Brain microvascular endothelial cell (primary cell): ENCODE data around the gene SOCS7.

Experiments used
- DNase-seq: peaks from one replicate; pipeline ENCODE4 v3.0.0-alpha.2; 2020
- H3K27ac ChIP-seq: fragments of 250-450 bp; sonication (Bioruptor Pico); 2 replicates; pipeline ENCODE4 v1.5.1; 2020; ENCODE audit warnings: mild to moderate bottlenecking, moderate library complexity
- H3K27me3 ChIP-seq: fragments of 250-450 bp; sonication (Bioruptor Pico); replicated peaks from 2 replicates; pipeline ENCODE4 v1.5.1; 2020; ENCODE audit warnings: mild to moderate bottlenecking
- H3K36me3 ChIP-seq: fragments of 250-450 bp; sonication (Bioruptor Pico); replicated peaks from 2 replicates; pipeline ENCODE4 v1.5.1; 2020; ENCODE audit warnings: mild to moderate bottlenecking
- H3K4me3 ChIP-seq: 2 replicates; pipeline ENCODE4 v1.5.1; 2011; ENCODE audit warnings: low read depth, mild to moderate bottlenecking, control low read depth, low read length, moderate library complexity
- CTCF ChIP-seq: IDR thresholded peaks from 2 replicates; pipeline ENCODE4 v1.5.1; 2011; ENCODE audit warnings: low read depth, mild to moderate bottlenecking, moderate library complexity, low read length, control low read depth, inconsistent platforms; ENCODE audit errors: missing control alignments
- in situ Hi-C: cut with HindIII; loops from 2 replicates; pipeline ENCODE4 v1.10.0; 2017; ENCODE audit warnings: low sequenced_read_pairs, low pct_ligation_motif_present

SOCS7 gene

DNA sequence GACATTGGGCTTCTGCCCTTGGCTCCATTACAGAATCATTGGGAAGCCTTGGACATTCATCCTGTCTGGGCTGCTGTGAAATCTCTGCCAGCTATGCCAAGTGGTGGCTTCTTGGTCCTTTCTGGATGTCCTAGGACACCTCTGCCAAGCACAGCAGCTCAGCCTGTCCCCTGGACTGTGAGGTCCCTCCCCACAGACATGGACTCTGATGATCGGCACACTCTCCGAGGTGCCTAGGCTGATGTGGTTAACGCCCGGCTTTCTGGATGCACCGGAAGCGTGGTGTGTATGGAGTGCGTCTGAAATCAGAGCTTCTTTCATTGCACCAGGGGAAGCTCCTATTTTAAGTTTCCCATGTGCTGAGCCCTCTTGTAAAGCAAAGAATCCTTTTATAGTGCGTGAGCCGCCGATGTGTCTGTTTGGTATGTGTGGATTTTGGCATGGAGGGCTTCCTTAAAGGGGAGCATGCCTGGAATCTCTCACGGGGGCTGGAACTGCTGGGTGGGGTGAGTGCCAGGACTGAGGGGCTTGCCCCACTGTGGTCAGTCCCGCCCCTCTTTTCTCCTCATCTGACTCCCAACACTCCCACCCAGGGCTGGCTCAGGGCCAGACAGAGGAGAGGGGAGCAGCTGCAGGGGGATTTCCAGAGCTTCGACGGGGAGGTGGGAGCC, 69.7 kb downstream of the SOCS7 start:
- Histone ChIP-seq H3K4me3 (no peak overlapping the region), H3K27ac (no peak overlapping the region), H3K36me3 (no peaks in the 10 kb centered on the region), H3K27me3 (peaks cover 14% of the 10 kb centered on the region)
- in situ Hi-C loops, result no loop called here
- no peak for DNase-seq
- TF ChIP-seq CTCF, result no peak

DNA sequence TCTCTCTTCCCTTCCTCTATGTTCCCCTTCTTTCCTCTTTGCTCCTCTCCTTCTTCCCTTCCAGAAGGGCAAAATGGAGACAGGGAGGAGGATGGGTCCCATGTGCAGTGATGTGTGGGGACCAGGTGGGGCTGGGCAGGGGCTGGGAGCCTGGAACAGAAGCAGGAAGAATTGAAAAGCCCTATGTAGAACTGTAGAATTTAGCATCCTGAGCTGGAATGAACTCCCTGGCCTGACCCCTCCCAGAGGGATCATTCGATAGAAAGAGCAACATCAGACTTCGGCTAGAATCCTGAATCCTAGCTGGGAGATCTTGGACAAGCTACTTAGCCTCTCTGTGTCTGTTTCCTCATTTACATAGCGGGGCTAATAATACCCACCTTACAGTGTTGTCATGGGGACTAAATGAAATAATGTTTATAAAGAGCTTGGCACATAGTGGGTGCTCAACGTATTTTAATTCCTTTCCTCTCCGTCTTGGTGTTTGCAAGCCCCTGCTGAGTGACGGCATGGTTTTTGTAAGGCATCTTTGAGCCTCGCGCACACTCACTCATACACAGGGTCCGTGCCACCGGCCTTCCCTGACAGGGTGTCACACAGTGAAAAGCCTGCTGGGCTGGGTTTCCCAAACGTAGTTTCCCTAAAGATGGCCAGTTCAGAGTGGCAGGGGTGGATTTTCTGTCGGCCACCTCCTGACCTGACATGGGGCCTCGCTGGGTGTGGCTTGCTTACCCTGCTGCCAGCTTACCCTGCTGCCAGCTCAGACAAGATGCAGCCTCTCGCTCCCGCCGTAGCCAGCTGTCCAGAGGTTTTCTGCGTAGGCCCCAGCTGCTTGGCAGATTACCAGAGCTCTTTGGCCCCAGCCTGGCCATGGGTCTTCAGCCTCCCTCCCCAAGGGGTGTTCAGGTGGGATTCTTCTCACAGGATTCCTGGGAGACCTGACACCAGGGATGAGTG, 70.5 kb downstream of the SOCS7 start:
- Histone ChIP-seq H3K27ac (no peak overlapping the region), H3K27me3 (peaks cover 14% of the 10 kb centered on the region), H3K36me3 (no peaks in the 10 kb centered on the region), H3K4me3 (no peak overlapping the region)
- DNase-seq, result no peak
- in situ Hi-C loops, result no loop called here
- TF ChIP-seq CTCF, result no peak

- H3K27me3 ChIP-seq, result peaks cover 2% of the 10 kb centered on the region
- TF ChIP-seq CTCF, result no peak
- no peak for DNase-seq
- in situ Hi-C loops, result no loop called here
- H3K27ac ChIP-seq, result no peak overlapping the region
- H3K4me3 ChIP-seq, result no peak overlapping the region
- H3K36me3 ChIP-seq, result no peaks in the 10 kb centered on the region
Measured at GRCh38 chr17:38424297-38424972, 72.8 kb downstream of the SOCS7 start.

GRCh38 chr17:38425031-38425430, 73.4 kb downstream of the SOCS7 start:
- no peak overlapping the region for H3K4me3 ChIP-seq

DNA sequence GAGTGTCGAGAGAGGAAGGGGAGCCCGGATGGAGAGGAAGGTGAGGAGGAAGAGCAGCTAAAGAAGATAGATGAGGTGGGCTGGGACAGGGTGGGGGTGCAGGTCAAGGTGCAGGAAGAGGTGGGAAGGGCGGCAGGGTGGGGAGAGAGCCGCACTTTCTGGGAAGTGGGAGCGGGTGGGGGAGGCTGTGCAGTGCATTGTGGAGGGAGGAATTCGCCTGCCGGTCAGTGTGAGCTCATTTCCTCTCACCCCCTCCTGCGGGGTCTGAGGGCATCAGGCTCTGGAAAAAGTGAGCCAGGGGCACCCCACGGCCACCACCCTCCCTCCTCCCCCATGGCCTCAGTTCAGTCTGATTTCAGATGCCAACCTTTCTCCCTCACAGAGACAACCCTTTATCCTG, 74.1 kb downstream of the SOCS7 start:
- TF ChIP-seq CTCF, result no peak
- no peak for DNase-seq
- in situ Hi-C loops, result no loop called here
- H3K27ac ChIP-seq, result no peak overlapping the region
- H3K27me3 ChIP-seq, result no peaks in the 10 kb centered on the region
- H3K4me3 ChIP-seq, result no peak overlapping the region
- no peaks in the 10 kb centered on the region for H3K36me3 ChIP-seq

More at GRCh38 chr17:38425031-38425430, 73.4 kb downstream of the SOCS7 start:
- no peak for TF ChIP-seq CTCF
- H3K27me3 ChIP-seq, result no peaks in the 10 kb centered on the region
- in situ Hi-C loops, result no loop called here
- no peak overlapping the region for H3K27ac ChIP-seq
- DNase-seq, result no peak
- H3K36me3 ChIP-seq, result no peaks in the 10 kb centered on the region
